Fibroblast of lung (primary cell): ENCODE results near the gene RNASE12. TPM values are rescaled to one million over a fixed set of nuclear protein-coding genes. Genes with fewer than 3 reads are reported as not detected.

ENCODE experiments used
- DNase-seq, 2 donors: peaks; one replicate each; pipeline versions ENCODE4 v3.0.0 to v3.0.0-alpha.2; 2010; ENCODE audit warnings: low read depth in 2 of 2
- H2AFZ ChIP-seq: 2 replicates; pipeline ENCODE4 v1.5.1; 2012; ENCODE audit warnings: low read length, control low read depth, inconsistent platforms
- H3K27ac ChIP-seq: 2 replicates; pipeline ENCODE4 v1.5.1; 2011; ENCODE audit warnings: low read length, control low read depth; ENCODE audit not compliant: insufficient read depth
- H3K27me3 ChIP-seq: 2 replicates; pipeline ENCODE4 v1.5.1; 2011; ENCODE audit warnings: mild to moderate bottlenecking, low read length; ENCODE audit not compliant: control insufficient read depth, insufficient read depth
- H3K36me3 ChIP-seq: 2 replicates; pipeline ENCODE4 v1.5.1; 2011; ENCODE audit warnings: low read length; ENCODE audit not compliant: control insufficient read depth, insufficient read depth
- H3K4me1 ChIP-seq: 2 replicates; pipeline ENCODE4 v1.5.1; 2011; ENCODE audit warnings: low read length; ENCODE audit not compliant: control insufficient read depth, insufficient read depth; ENCODE audit errors: extremely low read depth
- H3K4me2 ChIP-seq: 2 replicates; pipeline ENCODE4 v1.5.1; 2011; ENCODE audit warnings: low read length, control low read depth; ENCODE audit not compliant: insufficient read depth; ENCODE audit errors: extremely low read depth
- H3K4me3 ChIP-seq, 4 experiments: fragments of 200-600 bp in 1 of 4; sonication (generic) in 1 of 4; replicated peaks in 1 of 4; 2 replicates each; pipeline ENCODE4 v1.5.1; 2011 to 2016; ENCODE audit warnings: low read length in 4 of 4, low read depth in 3 of 4, mild to moderate bottlenecking in 3 of 4, control low read depth in 2 of 4, inconsistent platforms in 1 of 4, mixed read lengths in 1 of 4; ENCODE audit not compliant: insufficient read depth in 1 of 4; ENCODE audit errors: control extremely low read depth in 1 of 4
- H3K79me2 ChIP-seq: 2 replicates; pipeline ENCODE4 v1.5.1; 2012; ENCODE audit warnings: mild to moderate bottlenecking, low read length, inconsistent platforms; ENCODE audit not compliant: control insufficient read depth, insufficient read depth
- H3K9ac ChIP-seq: 2 replicates; pipeline ENCODE4 v1.5.1; 2011; ENCODE audit warnings: mild to moderate bottlenecking, low read length, control low read depth; ENCODE audit not compliant: insufficient read depth
- H3K9me3 ChIP-seq: 2 replicates; pipeline ENCODE4 v1.5.1; 2012; ENCODE audit warnings: low read depth, low read length; ENCODE audit not compliant: control insufficient read depth, insufficient read depth
- H4K20me1 ChIP-seq: 2 replicates; pipeline ENCODE4 v1.5.1; 2011; ENCODE audit warnings: low read length; ENCODE audit not compliant: control insufficient read depth, insufficient read depth; ENCODE audit errors: extremely low read depth
- CTCF ChIP-seq, 2 donors: IDR thresholded peaks in 1 of 2; conservative IDR thresholded peaks in 1 of 2; 1 replicate in 1 of 2; 2 replicates in 1 of 2; pipeline ENCODE4 v1.5.1; 2011 to 2012; ENCODE audit warnings: low read length in 2 of 2, control low read depth in 1 of 2, inconsistent platforms in 1 of 2, low read depth in 1 of 2, mild to moderate bottlenecking in 1 of 2
- EZH2 ChIP-seq: IDR thresholded peaks from 2 replicates; pipeline ENCODE4 v1.5.1; 2012; ENCODE audit warnings: low read length, control low read depth, mild to moderate bottlenecking; ENCODE audit errors: missing control alignments
- polyA minus RNA-seq: library from RNA; depleted of rRNA, polyadenylated mRNA; stranded (reverse); fragments of >200 nt; gene quantifications from 2 replicates; pipeline ENCODE4 v1.2.3, GENCODE V29; 2011; ENCODE audit warnings: low replicate concordance
- polyA plus RNA-seq, 2 donors: library from polyadenylated mRNA; depleted of rRNA in 1 of 2; stranded (reverse) in 1 of 2; unstranded in 1 of 2; fragments of >200 nt; gene quantifications; 2 replicates each; pipeline ENCODE4 v1.2.1, GENCODE V29; 2011 to 2012; ENCODE audit warnings: missing spikeins in 1 of 2
- total RNA-seq: library from RNA; depleted of rRNA; stranded (reverse); fragments of >200 nt; gene quantifications from 2 replicates; pipeline ENCODE4 v1.2.1, GENCODE V29; 2014

RNASE12 gene, protein sequence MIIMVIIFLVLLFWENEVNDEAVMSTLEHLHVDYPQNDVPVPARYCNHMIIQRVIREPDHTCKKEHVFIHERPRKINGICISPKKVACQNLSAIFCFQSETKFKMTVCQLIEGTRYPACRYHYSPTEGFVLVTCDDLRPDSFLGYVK
- not detected in 2 replicates for total RNA-seq
- polyA plus RNA-seq: not detected in 2 replicates
- not detected in 2 replicates for polyA plus RNA-seq (2012)
- not detected in 2 replicates for polyA minus RNA-seq

- Histone ChIP-seq H3K9me3 (no peaks in the 10 kb centered on the region), H3K4me3 (no peak within 1 kb of the TSS), H3K27me3 (no peaks in the 10 kb centered on the region), H4K20me1 (no peaks in the 10 kb centered on the region), H3K9ac (no peak within 1 kb of the TSS), H3K4me1 (no peaks in the 10 kb centered on the region), H3K27ac (no peak within 1 kb of the TSS), H3K4me2 (no peak within 1 kb of the TSS), H3K36me3 (no peaks in the 10 kb centered on the region), H3K79me2 (no peaks in the 10 kb centered on the region), H2AFZ (no peak within 1 kb of the TSS)
- no peak for TF ChIP-seq CTCF (conservative IDR thresholded peaks at IDR 0.05 in 1 of 2, IDR thresholded peaks at IDR 0.05 in 1 of 2; ENCODE audit: low read depth in 1 of 2, low read length in 2 of 2)
- TF ChIP-seq EZH2: no peak
- no peak for DNase-seq
Observed at GRCh38 chr14:20591235-20591634, at the start of gene RNASE12. TSS of gene RNASE12 (minus strand) at chr14:20591376. CDS start at chr14:20590723, 653 bp downstream.

- H3K9me3 ChIP-seq: no peaks in the 10 kb centered on the region
- DNase-seq: peak; percentile 65 to 82
- TF ChIP-seq CTCF (conservative IDR thresholded peaks at IDR 0.05 in 1 of 2, IDR thresholded peaks at IDR 0.05 in 1 of 2; ENCODE audit: low read depth in 1 of 2, low read length in 2 of 2) (no peak), EZH2 (no peak)
- no peaks in the 10 kb centered on the region for H3K36me3 ChIP-seq
- H3K27me3 ChIP-seq: peaks cover 5% of the 10 kb centered on the region
- no peaks in the 10 kb centered on the region for H4K20me1 ChIP-seq
- no peaks in the 10 kb centered on the region for H3K79me2 ChIP-seq
- peak overlapping the region; percentile 99 for H3K4me2 ChIP-seq
- H3K4me3 ChIP-seq: peak overlapping the region; percentile 37 to 64 (median 47)
- H3K4me1 ChIP-seq: peaks cover 2% of the 10 kb centered on the region
- H3K9ac ChIP-seq: no peak overlapping the region
- no peak overlapping the region for H3K27ac ChIP-seq
- H2AFZ ChIP-seq: no peak overlapping the region
Observed at GRCh38 chr14:20632831-20633691, 41.9 kb upstream of the RNASE12 start.

GRCh38 chr14:20632448-20632830 is 41.3 kb upstream of the RNASE12 start:
- Histone ChIP-seq H3K27ac (no peak overlapping the region), H3K27me3 (peaks cover 5% of the 10 kb centered on the region), H3K9ac (no peak overlapping the region), H4K20me1 (no peaks in the 10 kb centered on the region), H3K9me3 (no peaks in the 10 kb centered on the region), H3K36me3 (no peaks in the 10 kb centered on the region), H3K4me1 (peaks cover 2% of the 10 kb centered on the region), H3K4me3 (peak overlapping the region; percentile 37 to 64 (median 47)), H3K4me2 (peak overlapping the region; percentile 99), H3K79me2 (no peaks in the 10 kb centered on the region), H2AFZ (no peak overlapping the region)
- no peak for DNase-seq
- TF ChIP-seq EZH2 (no peak), CTCF (conservative IDR thresholded peaks at IDR 0.05 in 1 of 2, IDR thresholded peaks at IDR 0.05 in 1 of 2; ENCODE audit: low read depth in 1 of 2, low read length in 2 of 2) (no peak)
